CD4-positive, alpha-beta T cell (primary cell): ENCODE measurements around the gene ZNF22. TPM values are rescaled to one million over a fixed set of nuclear protein-coding genes. Genes with fewer than 3 reads are reported as not detected.

Experiments
- ATAC-seq: fragments of 200-7000 bp; cut with Tn5 transposase; one replicate; pipeline ENCODE4 v1.10.0; 2022; ENCODE audit warnings: mild to moderate bottlenecking; ENCODE audit not compliant: poor library complexity
- CTCF ChIA-PET: fragments of 350-600 bp; sonication (Branson Sonifier 250); formaldehyde crosslinking; loops from one replicate; lab custom pipeline; 2021; ENCODE audit warnings: antibody characterized with exemption, inconsistent platforms; lab: Charles Lee
- POLR2A ChIA-PET: fragments of 350-600 bp; sonication (Branson Sonifier 250); formaldehyde crosslinking; loops from one replicate; lab custom pipeline; 2021; ENCODE audit warnings: antibody characterized with exemption, inconsistent platforms; lab: Charles Lee
- DNase-seq, 14 experiments: peaks; one replicate each; pipeline ENCODE4 v3.0.0-alpha.2; 2013 to 2020; ENCODE audit warnings: mixed read lengths in 2 of 14
- H3K27ac ChIP-seq, 2 donors: one replicate each; pipeline versions ENCODE4 v1.5.1 to v1.7.0; 2013; ENCODE audit warnings: low read length in 2 of 2, low read depth in 1 of 2, mild to moderate bottlenecking in 1 of 2
- H3K27me3 ChIP-seq, 2 experiments: 1 replicate in 1 of 2; 2 replicates in 1 of 2; pipeline versions ENCODE4 v1.6.1 to v1.7.0; 2013; ENCODE audit warnings: low read length in 2 of 2, control low read depth in 1 of 2, mild to moderate bottlenecking in 1 of 2, moderate library complexity in 1 of 2; ENCODE audit not compliant: insufficient read depth in 2 of 2, control insufficient read depth in 1 of 2
- H3K36me3 ChIP-seq: one replicate; pipeline ENCODE4 v1.6.1; 2013; ENCODE audit warnings: low read length, control low read depth; ENCODE audit not compliant: insufficient read depth
- H3K4me1 ChIP-seq: one replicate; pipeline ENCODE4 v1.6.1; 2013; ENCODE audit warnings: low read length, control low read depth; ENCODE audit not compliant: insufficient read depth
- H3K4me3 ChIP-seq: one replicate; pipeline ENCODE4 v1.5.1; 2013; ENCODE audit warnings: mild to moderate bottlenecking, low read length, moderate library complexity
- H3K9me3 ChIP-seq, 2 experiments: 1 replicate in 1 of 2; 2 replicates in 1 of 2; pipeline versions ENCODE4 v1.6.1 to v1.7.0; 2013; ENCODE audit warnings: low read length in 2 of 2, mild to moderate bottlenecking in 2 of 2, control low read depth in 1 of 2, moderate library complexity in 1 of 2; ENCODE audit not compliant: control insufficient read depth in 1 of 2, insufficient read depth in 1 of 2
- H3K27ac Mint-ChIP-seq: one replicate; pipeline ENCODE4 v1.8.0; 2020; ENCODE audit warnings: mixed read lengths
- H3K27me3 Mint-ChIP-seq: one replicate; pipeline ENCODE4 v1.8.0; 2021; ENCODE audit warnings: mixed read lengths
- H3K36me3 Mint-ChIP-seq: one replicate; pipeline ENCODE4 v1.8.0; 2021; ENCODE audit warnings: low read depth, mixed read lengths
- H3K4me1 Mint-ChIP-seq: one replicate; pipeline ENCODE4 v1.8.0; 2021; ENCODE audit warnings: low read depth, mixed read lengths
- H3K4me3 Mint-ChIP-seq: one replicate; pipeline ENCODE4 v1.8.0; 2020; ENCODE audit warnings: mild to moderate bottlenecking, mixed read lengths
- H3K9me3 Mint-ChIP-seq: one replicate; pipeline ENCODE4 v1.8.0; 2020; ENCODE audit warnings: mixed read lengths
- CTCF ChIP-seq: fragments of 200-600 bp; IDR thresholded peaks from one replicate; pipeline ENCODE4 v1.8.0; 2022; ENCODE audit warnings: antibody characterized with exemption, mild to moderate bottlenecking
- intact Hi-C, 2 experiments: fragments of 100-400 bp; cut with DNase I in 1 of 2; cut with micrococcal nuclease in 1 of 2; formaldehyde crosslinking; loops; one replicate each; pipeline versions ENCODE4 v1.15.1 to v1.9.0; 2023 to 2025; cut with DNase I, micrococcal nuclease
- total RNA-seq, 174 experiments: library from RNA in 2 of 174; stranded (reverse) in 2 of 174; gene quantifications; one replicate each; pipeline ENCODE4 v1.2.3 and lab custom pipeline; 2021 to 2026

The ZNF22 gene
- total RNA-seq, 2 experiments from 2014 or later = 14.1 to 15.3 TPM

GRCh38 chr10:44991571-44991970 is 9.2 kb upstream of the ZNF22 start:
- H3K9me3 Mint-ChIP-seq = no peaks in the 10 kb centered on the region
- H3K27ac ChIP-seq = no peak overlapping the region
- no peak for DNase-seq
- no peaks in the 10 kb centered on the region for H3K27me3 ChIP-seq
- ATAC-seq = no peak
- no peaks in the 10 kb centered on the region for H3K9me3 ChIP-seq
- no peak for TF ChIP-seq CTCF
- no peaks in the 10 kb centered on the region for H3K27me3 Mint-ChIP-seq
- peaks cover 19% of the 10 kb centered on the region for H3K4me1 ChIP-seq
- H3K4me3 ChIP-seq = no peak overlapping the region
- H3K4me3 Mint-ChIP-seq = no peak overlapping the region
- no peaks in the 10 kb centered on the region for H3K36me3 Mint-ChIP-seq
- CTCF ChIA-PET = no interaction called here
- POLR2A ChIA-PET = interaction anchor here (0.8 kb wide), 1 partner anchor 9 kb away, joined by 3 read pairs; the partner anchor contains the start of gene ZNF22
- no peaks in the 10 kb centered on the region for H3K36me3 ChIP-seq
- peaks cover 15% of the 10 kb centered on the region for H3K4me1 Mint-ChIP-seq
- no peak overlapping the region for H3K27ac Mint-ChIP-seq
- intact Hi-C loops = no loop called here

- Mint-ChIP-seq H3K36me3 (no peaks in the 10 kb centered on the region), H3K27me3 (no peaks in the 10 kb centered on the region), H3K27ac (no peak overlapping the region), H3K4me3 (no peak overlapping the region), H3K4me1 (peaks cover 15% of the 10 kb centered on the region), H3K9me3 (no peaks in the 10 kb centered on the region)
- ATAC-seq (no peak), DNase-seq (no peak)
- H3K4me1 ChIP-seq = peaks cover 19% of the 10 kb centered on the region
- CTCF ChIA-PET = no interaction called here
- no peaks in the 10 kb centered on the region for H3K36me3 ChIP-seq
- H3K9me3 ChIP-seq = no peaks in the 10 kb centered on the region
- intact Hi-C loops = no loop called here
- no peak overlapping the region for H3K27ac ChIP-seq
- H3K27me3 ChIP-seq = no peaks in the 10 kb centered on the region
- POLR2A ChIA-PET = interaction anchor here (0.8 kb wide), 1 partner anchor 8 kb away, joined by 3 read pairs; the partner anchor contains the start of gene ZNF22
- no peak overlapping the region for H3K4me3 ChIP-seq
- TF ChIP-seq CTCF = no peak
These were observed 8.5 kb upstream of the ZNF22 start for GRCh38 chr10:44992070-44992731.

- H3K4me3 ChIP-seq = no peak overlapping the region
- no peak for TF ChIP-seq CTCF
- no peaks in the 10 kb centered on the region for H3K27me3 ChIP-seq
- no peaks in the 10 kb centered on the region for H3K9me3 ChIP-seq
- no peaks in the 10 kb centered on the region for H3K36me3 Mint-ChIP-seq
- no peak for DNase-seq
- H3K4me1 ChIP-seq = peaks cover 19% of the 10 kb centered on the region
- no peak for ATAC-seq
- H3K27ac Mint-ChIP-seq = no peak overlapping the region
- CTCF ChIA-PET = no interaction called here
- H3K4me3 Mint-ChIP-seq = no peak overlapping the region
- no peak overlapping the region for H3K27ac ChIP-seq
- intact Hi-C loops = no loop called here
- no peaks in the 10 kb centered on the region for H3K9me3 Mint-ChIP-seq
- H3K4me1 Mint-ChIP-seq = peaks cover 15% of the 10 kb centered on the region
- no peaks in the 10 kb centered on the region for H3K27me3 Mint-ChIP-seq
- POLR2A ChIA-PET = no interaction called here
- H3K36me3 ChIP-seq = no peaks in the 10 kb centered on the region
These were observed 7.9 kb upstream of the ZNF22 start for GRCh38 chr10:44992732-44993225.
